ENCODE data around the gene USPL1.

USPL1 gene

GRCh38 chr13:30616927-30617314 is 799 bp upstream of the USPL1 start:
- peak; percentile 90 for DNase-seq (ENCODE audit: low read depth)
- H3K4me3 ChIP-seq (ENCODE audit: low read depth, low read length), result peak overlapping the region; percentile 74
- TF ChIP-seq CTCF (IDR thresholded peaks at IDR 0.05; ENCODE audit: low read depth, low read length) (no peak), MAX (IDR thresholded peaks at IDR 0.05; ENCODE audit: low read depth, low read length) (peak; percentile 79; the same call in 1 of the 2 replicates), POLR2A (IDR thresholded peaks at IDR 0.05; ENCODE audit: extremely low read depth, insufficient read length) (no peak), MYC (IDR thresholded peaks at IDR 0.05; ENCODE audit: low read depth, low read length) (peak; percentile 30; the same call in 1 of the 2 replicates)

- peak; percentile 45 for DNase-seq (ENCODE audit: low read depth)
- TF ChIP-seq POLR2A (IDR thresholded peaks at IDR 0.05; ENCODE audit: extremely low read depth, insufficient read length) (no peak), CTCF (IDR thresholded peaks at IDR 0.05; ENCODE audit: low read depth, low read length) (no peak), MAX (IDR thresholded peaks at IDR 0.05; ENCODE audit: low read depth, low read length) (peak; percentile 77), MYC (IDR thresholded peaks at IDR 0.05; ENCODE audit: low read depth, low read length) (peak; percentile 45; the same call in 1 of the 2 replicates)
- peak overlapping the region; percentile 98 for H3K4me3 ChIP-seq (ENCODE audit: low read depth, low read length)
These were observed 638 bp downstream of the USPL1 start for GRCh38 chr13:30618186-30618929.

- TF ChIP-seq POLR2A (IDR thresholded peaks at IDR 0.05; ENCODE audit: extremely low read depth, insufficient read length), result no peak
- no peak for TF ChIP-seq MAX (IDR thresholded peaks at IDR 0.05; ENCODE audit: low read depth, low read length)
- no peak for TF ChIP-seq MYC (IDR thresholded peaks at IDR 0.05; ENCODE audit: low read depth, low read length)
- no peak for TF ChIP-seq CTCF (IDR thresholded peaks at IDR 0.05; ENCODE audit: low read depth, low read length)
- peak overlapping the region; percentile 98 for H3K4me3 ChIP-seq (ENCODE audit: low read depth, low read length)
- DNase-seq (ENCODE audit: low read depth), result peak; percentile 34
These were observed 1.2 kb downstream of the USPL1 start for GRCh38 chr13:30618930-30619279.

- peak overlapping the region; percentile 98 for H3K4me3 ChIP-seq (ENCODE audit: low read depth, low read length)
- DNase-seq (ENCODE audit: low read depth), result no peak
- TF ChIP-seq MAX (IDR thresholded peaks at IDR 0.05; ENCODE audit: low read depth, low read length) (no peak), MYC (IDR thresholded peaks at IDR 0.05; ENCODE audit: low read depth, low read length) (no peak), POLR2A (IDR thresholded peaks at IDR 0.05; ENCODE audit: extremely low read depth, insufficient read length) (no peak)
These were observed 2.0 kb downstream of the USPL1 start for GRCh38 chr13:30619731-30620130.

GRCh38 chr13:30620941-30621340 is 3.2 kb downstream of the USPL1 start:
- peak overlapping the region; percentile 98 for H3K4me3 ChIP-seq (ENCODE audit: low read depth, low read length)
- TF ChIP-seq CTCF (IDR thresholded peaks at IDR 0.05; ENCODE audit: low read depth, low read length) (no peak), MYC (IDR thresholded peaks at IDR 0.05; ENCODE audit: low read depth, low read length) (no peak), MAX (IDR thresholded peaks at IDR 0.05; ENCODE audit: low read depth, low read length) (no peak), POLR2A (IDR thresholded peaks at IDR 0.05; ENCODE audit: extremely low read depth, insufficient read length) (no peak)
- no peak for DNase-seq (ENCODE audit: low read depth)

GRCh38 chr13:30622551-30622950 is 4.8 kb downstream of the USPL1 start:
- no peak for DNase-seq (ENCODE audit: low read depth)
- no peak for TF ChIP-seq CTCF (IDR thresholded peaks at IDR 0.05; ENCODE audit: low read depth, low read length)
- no peak for TF ChIP-seq POLR2A (IDR thresholded peaks at IDR 0.05; ENCODE audit: extremely low read depth, insufficient read length)
- TF ChIP-seq MYC (IDR thresholded peaks at IDR 0.05; ENCODE audit: low read depth, low read length), result no peak
- TF ChIP-seq MAX (IDR thresholded peaks at IDR 0.05; ENCODE audit: low read depth, low read length), result no peak
- no peak overlapping the region for H3K4me3 ChIP-seq (ENCODE audit: low read depth, low read length)
